Activated CD8-positive, alpha-beta T cell treated with anti-CD3 and anti-CD28 coated beads for 36 hours (primary cell): ENCODE measurements around the gene IL36B. TPM values are rescaled to one million over a fixed set of nuclear protein-coding genes. Genes with fewer than 3 reads are reported as not detected.

Source experiments
- ATAC-seq: fragments of 200-7000 bp; cut with Tn5 transposase; one replicate; pipeline ENCODE4 v1.10.0; 2021; ENCODE audit warnings: mild to moderate bottlenecking, moderate library complexity
- CTCF ChIA-PET: fragments of 350-600 bp; sonication (Branson Sonifier 250); formaldehyde crosslinking; loops from one replicate; lab custom pipeline; 2021; ENCODE audit warnings: antibody characterized with exemption; lab: Charles Lee
- POLR2A ChIA-PET: fragments of 350-600 bp; sonication (Branson Sonifier 250); formaldehyde crosslinking; loops from one replicate; lab custom pipeline; 2021; ENCODE audit warnings: antibody characterized with exemption; lab: Charles Lee
- DNase-seq: peaks from one replicate; pipeline ENCODE4 v3.0.0-alpha.2; 2020
- H3K27ac Mint-ChIP-seq: one replicate; pipeline ENCODE4 v1.8.0; 2021; ENCODE audit warnings: mild to moderate bottlenecking, mixed read lengths
- H3K27me3 Mint-ChIP-seq: one replicate; pipeline ENCODE4 v1.8.0; 2021; ENCODE audit warnings: mixed read lengths
- H3K36me3 Mint-ChIP-seq: one replicate; pipeline ENCODE4 v1.8.0; 2021; ENCODE audit warnings: low read depth, mixed read lengths
- H3K4me1 Mint-ChIP-seq: one replicate; pipeline ENCODE4 v1.8.0; 2021; ENCODE audit warnings: low read depth, mixed read lengths
- H3K4me3 Mint-ChIP-seq: one replicate; pipeline ENCODE4 v1.8.0; 2021; ENCODE audit warnings: mild to moderate bottlenecking, moderate library complexity, mixed read lengths
- H3K9me3 Mint-ChIP-seq: one replicate; pipeline ENCODE4 v1.8.0; 2021; ENCODE audit warnings: mixed read lengths
- intact Hi-C: fragments of 100-400 bp; cut with micrococcal nuclease; formaldehyde crosslinking; loops from one replicate; pipeline ENCODE4 v1.10.0; 2022
- total RNA-seq, 2 experiments: library from RNA; stranded (reverse); gene quantifications; one replicate each; pipeline ENCODE4 v1.2.3, GENCODE V29; 2021
- TF ChIP-seq, protein P1 (sequence below): fragments of 200-600 bp; IDR thresholded peaks from one replicate; pipeline ENCODE4 v1.8.0; 2022; ENCODE audit warnings: antibody characterized with exemption, mild to moderate bottlenecking

The IL36B gene
- total RNA-seq, 2 experiments from 2014 or later = not detected

DNA sequence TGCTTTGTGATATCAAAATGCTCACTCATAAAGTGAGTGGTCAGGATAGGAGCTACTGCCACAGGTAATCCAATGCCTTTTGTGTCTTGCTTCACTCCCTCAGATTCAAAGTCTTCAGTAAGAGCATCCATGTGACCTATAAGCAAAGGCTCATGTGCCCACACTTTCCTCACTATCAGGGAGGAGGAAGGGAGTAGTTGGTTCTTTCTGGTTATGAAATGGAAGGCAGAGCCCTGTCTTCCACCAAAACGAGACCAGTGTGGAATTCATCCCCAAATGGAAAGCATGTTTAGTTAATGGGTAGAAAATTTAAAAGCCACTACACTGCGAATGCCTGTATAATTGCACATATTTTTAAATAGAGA lies 40.9 kb upstream of the IL36B start:
- Mint-ChIP-seq H3K4me1 (peaks cover 22% of the 10 kb centered on the region), H3K27me3 (no peaks in the 10 kb centered on the region), H3K36me3 (peaks cover 7% of the 10 kb centered on the region), H3K27ac (no peak overlapping the region), H3K4me3 (no peak overlapping the region), H3K9me3 (peaks cover 20% of the 10 kb centered on the region)
- ChIA-PET POLR2A (interaction anchor here (0.7 to 1.2 kb wide), 2 partner anchors 11 to 12 kb away, joined by 3 read pairs; no protein-coding TSS in a partner anchor), CTCF (interaction anchor here (1.3 kb wide), 2 partner anchors 14 to 43 kb away, joined by 4 to 5 read pairs; no protein-coding TSS in a partner anchor)
- ATAC-seq = no peak
- intact Hi-C loops = no loop called here
- TF ChIP-seq, protein P1, sequence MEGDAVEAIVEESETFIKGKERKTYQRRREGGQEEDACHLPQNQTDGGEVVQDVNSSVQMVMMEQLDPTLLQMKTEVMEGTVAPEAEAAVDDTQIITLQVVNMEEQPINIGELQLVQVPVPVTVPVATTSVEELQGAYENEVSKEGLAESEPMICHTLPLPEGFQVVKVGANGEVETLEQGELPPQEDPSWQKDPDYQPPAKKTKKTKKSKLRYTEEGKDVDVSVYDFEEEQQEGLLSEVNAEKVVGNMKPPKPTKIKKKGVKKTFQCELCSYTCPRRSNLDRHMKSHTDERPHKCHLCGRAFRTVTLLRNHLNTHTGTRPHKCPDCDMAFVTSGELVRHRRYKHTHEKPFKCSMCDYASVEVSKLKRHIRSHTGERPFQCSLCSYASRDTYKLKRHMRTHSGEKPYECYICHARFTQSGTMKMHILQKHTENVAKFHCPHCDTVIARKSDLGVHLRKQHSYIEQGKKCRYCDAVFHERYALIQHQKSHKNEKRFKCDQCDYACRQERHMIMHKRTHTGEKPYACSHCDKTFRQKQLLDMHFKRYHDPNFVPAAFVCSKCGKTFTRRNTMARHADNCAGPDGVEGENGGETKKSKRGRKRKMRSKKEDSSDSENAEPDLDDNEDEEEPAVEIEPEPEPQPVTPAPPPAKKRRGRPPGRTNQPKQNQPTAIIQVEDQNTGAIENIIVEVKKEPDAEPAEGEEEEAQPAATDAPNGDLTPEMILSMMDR = no peak
- DNase-seq = no peak

DNA sequence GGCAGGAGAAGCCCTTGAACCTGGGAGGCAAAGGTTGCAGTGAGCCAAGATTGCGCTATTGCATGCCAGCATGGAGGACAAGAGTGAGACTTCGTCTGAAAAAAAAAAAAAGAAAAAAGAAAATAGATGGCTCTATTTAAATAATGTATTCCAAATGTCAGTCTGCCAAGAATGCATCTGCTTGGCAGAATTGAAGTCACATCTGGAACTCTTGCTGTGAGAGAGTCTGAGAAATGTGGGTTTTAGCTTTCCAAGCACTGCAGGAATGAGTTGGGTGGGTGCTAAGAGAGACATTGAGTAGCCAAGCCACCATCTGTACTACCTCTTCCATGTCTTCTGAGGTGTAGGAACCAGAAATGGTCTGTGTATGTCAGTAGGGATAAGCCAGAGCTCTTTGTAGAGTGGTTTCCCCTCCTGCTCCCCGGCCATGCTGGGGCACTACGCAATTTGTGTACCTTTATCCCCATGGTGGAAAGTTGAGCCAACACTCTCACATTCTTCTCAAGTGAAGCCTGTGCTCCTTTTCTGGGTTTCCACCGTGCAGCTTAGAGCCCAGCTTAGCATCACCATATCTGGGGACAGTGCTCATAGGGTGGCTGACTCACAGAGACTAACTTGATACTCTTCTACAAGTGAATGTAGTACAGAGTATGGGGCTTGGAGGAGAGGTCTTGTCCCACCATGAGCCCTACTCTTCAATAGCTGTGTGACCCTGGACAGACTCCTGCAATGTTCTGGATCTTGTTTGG lies 40.4 kb upstream of the IL36B start:
- TF ChIP-seq, protein P1 = no peak
- Mint-ChIP-seq H3K9me3 (peaks cover 17% of the 10 kb centered on the region), H3K4me3 (no peak overlapping the region), H3K36me3 (peaks cover 7% of the 10 kb centered on the region), H3K27ac (no peak overlapping the region), H3K27me3 (no peaks in the 10 kb centered on the region), H3K4me1 (peaks cover 16% of the 10 kb centered on the region)
- ChIA-PET POLR2A (interaction anchor here (0.6 to 1.2 kb wide), 4 partner anchors 11 to 33 kb away, joined by 3 to 4 read pairs (median 3); no protein-coding TSS in a partner anchor), CTCF (interaction anchor here (0.9 to 1.3 kb wide), 3 partner anchors 13 to 43 kb away, joined by 4 to 5 read pairs (median 4); no protein-coding TSS in a partner anchor)
- ATAC-seq = no peak
- intact Hi-C loops = no loop called here
- DNase-seq = no peak

DNA sequence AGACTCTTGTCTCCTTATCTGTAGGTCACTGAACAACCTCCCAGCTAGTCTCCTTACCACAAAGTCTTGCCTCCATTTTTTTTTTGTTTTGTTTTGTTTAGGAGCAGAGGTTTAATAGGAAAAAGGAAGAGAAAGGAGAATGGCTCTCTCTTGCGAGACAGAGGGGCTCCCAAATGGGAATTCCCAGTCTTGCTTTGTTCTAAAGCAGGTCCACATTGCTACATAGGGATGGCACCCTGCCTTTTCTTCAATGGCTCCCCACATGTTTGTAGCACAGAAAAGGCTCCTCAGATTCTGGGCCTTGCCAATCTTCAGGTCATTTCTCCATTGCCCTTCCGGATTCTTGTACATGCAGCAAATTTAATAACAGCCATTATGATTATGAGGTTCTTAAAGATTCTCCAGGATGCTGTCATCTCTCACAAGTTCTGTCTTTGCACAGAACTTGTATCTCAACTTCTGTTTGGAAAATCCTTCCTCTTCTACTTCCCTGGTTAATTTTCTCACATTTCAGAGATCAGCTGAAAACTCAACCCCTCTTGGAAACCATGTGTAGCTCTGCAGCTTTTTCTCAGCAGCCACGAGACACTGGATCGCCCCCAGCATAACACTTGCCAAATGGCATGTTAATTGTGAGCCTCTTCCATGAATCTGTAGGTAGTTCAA lies 38.7 kb upstream of the IL36B start:
- Mint-ChIP-seq H3K9me3 (peaks cover 9% of the 10 kb centered on the region), H3K27me3 (no peaks in the 10 kb centered on the region), H3K36me3 (no peaks in the 10 kb centered on the region), H3K4me3 (no peak overlapping the region), H3K4me1 (no peaks in the 10 kb centered on the region), H3K27ac (no peak overlapping the region)
- ChIA-PET CTCF (interaction anchor here (1.1 to 3.6 kb wide), 2 partner anchors 12 to 14 kb away, joined by 3 to 30 read pairs; no protein-coding TSS in a partner anchor), POLR2A (no interaction called here)
- TF ChIP-seq, protein P1 = no peak
- intact Hi-C loops = no loop called here
- no peak for ATAC-seq
- DNase-seq = no peak

DNA sequence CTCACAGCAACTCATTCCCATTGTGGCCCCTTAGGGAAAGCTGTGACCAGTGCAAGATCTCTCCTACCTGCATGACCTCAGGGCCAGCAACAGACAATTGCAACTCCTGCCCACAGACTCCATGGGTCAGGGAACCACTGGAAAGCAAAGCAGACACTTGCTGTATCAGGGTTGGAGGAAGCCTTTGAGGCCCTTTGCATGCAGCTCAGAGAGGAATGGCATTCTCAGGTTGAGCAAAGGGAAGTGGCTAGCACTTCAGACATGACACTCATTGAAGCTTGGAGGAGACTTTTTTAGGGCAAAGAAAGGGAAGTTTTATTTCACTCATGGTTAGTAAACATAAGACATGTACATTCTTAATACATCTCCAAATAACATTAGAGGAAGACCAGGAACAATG lies 37.2 kb upstream of the IL36B start:
- H3K9me3 Mint-ChIP-seq = peaks cover 3% of the 10 kb centered on the region
- CTCF ChIA-PET = interaction anchor here (0.7 to 3.6 kb wide), 6 partner anchors 10 to 129 kb away, joined by 3 to 30 read pairs (median 5); no protein-coding TSS in a partner anchor
- POLR2A ChIA-PET = no interaction called here
- ATAC-seq = no peak
- DNase-seq = no peak
- no peaks in the 10 kb centered on the region for H3K4me1 Mint-ChIP-seq
- intact Hi-C loops = no loop called here
- TF ChIP-seq, protein P1 = no peak
- H3K27me3 Mint-ChIP-seq = no peaks in the 10 kb centered on the region
- H3K36me3 Mint-ChIP-seq = no peaks in the 10 kb centered on the region
- H3K27ac Mint-ChIP-seq = no peak overlapping the region
- no peak overlapping the region for H3K4me3 Mint-ChIP-seq
